CD4-positive, alpha-beta T cell treated with Interleukin-21 for 1 hour (primary cell): Measurements from ENCODE around the gene EBI3.
"Not testable (repeated sequence)": the region's sequence is repeated elsewhere in the genome, so short reads cannot be mapped to it uniquely, and the experiment has no call there.

ENCODE experiments used
- DNase-seq: peaks from one replicate; pipeline ENCODE4 v3.0.0-alpha.2; 2020

Gene EBI3

GRCh38 chr19:4200940-4201542, 28.3 kb upstream of the EBI3 start:
- no peak for DNase-seq

- DNase-seq: no peak
These were observed 27.5 kb upstream of the EBI3 start for GRCh38 chr19:4201798-4202197.

- DNase-seq: no peak
These were observed 22.4 kb upstream of the EBI3 start for GRCh38 chr19:4206818-4207484.

- DNase-seq: no peak
These were observed 20.8 kb upstream of the EBI3 start for GRCh38 chr19:4208385-4209094.

- no peak for DNase-seq
These were observed 19.1 kb upstream of the EBI3 start for GRCh38 chr19:4210166-4210731.

- DNase-seq: no peak
These were observed 16.2 kb upstream of the EBI3 start for GRCh38 chr19:4213116-4213515.

GRCh38 chr19:4215807-4216206, 13.5 kb upstream of the EBI3 start:
- DNase-seq: no peak

GRCh38 chr19:4216846-4217245, 12.5 kb upstream of the EBI3 start:
- DNase-seq: no peak

- DNase-seq: no peak
These were observed 11.7 kb upstream of the EBI3 start for GRCh38 chr19:4217429-4218264.

GRCh38 chr19:4218523-4218922, 10.8 kb upstream of the EBI3 start:
- not testable (repeated sequence) for DNase-seq

GRCh38 chr19:4220188-4220587, 9.1 kb upstream of the EBI3 start:
- no peak for DNase-seq

GRCh38 chr19:4224470-4224869, 4.9 kb upstream of the EBI3 start:
- DNase-seq: no peak

- no peak for DNase-seq
These were observed 3.4 kb upstream of the EBI3 start for GRCh38 chr19:4225885-4226284.

- DNase-seq: no peak
These were observed 1.6 kb upstream of the EBI3 start for GRCh38 chr19:4227771-4228170.

GRCh38 chr19:4228765-4229178, 551 bp upstream of the EBI3 start:
- no peak for DNase-seq

GRCh38 chr19:4230237-4230636, 914 bp downstream of the EBI3 start:
- not testable (repeated sequence) for DNase-seq

GRCh38 chr19:4231521-4231920, 2.2 kb downstream of the EBI3 start:
- not testable (repeated sequence) for DNase-seq

- not testable (repeated sequence) for DNase-seq
These were observed 2.8 kb downstream of the EBI3 start for GRCh38 chr19:4232139-4232538.

- no peak for DNase-seq
These were observed 3.4 kb downstream of the EBI3 start for GRCh38 chr19:4232614-4233281.

GRCh38 chr19:4233282-4233853, 4.0 kb downstream of the EBI3 start:
- DNase-seq: peak; percentile 61

GRCh38 chr19:4234142-4234861, 5.0 kb downstream of the EBI3 start:
- DNase-seq: no peak
